HFF-Myc (cell line): ENCODE data around the gene PRKCA.

Source experiments
- DNase-seq: peaks from one replicate; pipeline ENCODE4 v3.0.0-alpha.2; 2011; ENCODE audit warnings: low read depth; ENCODE audit errors: extremely low read depth
- H3K4me3 ChIP-seq: replicated peaks from 2 replicates; pipeline ENCODE4 v1.5.1; 2011; ENCODE audit warnings: low read depth, mild to moderate bottlenecking, control low read depth, low read length
- TF ChIP-seq, protein P1 (sequence below): IDR thresholded peaks from 2 replicates; pipeline ENCODE4 v1.5.1; 2012; ENCODE audit warnings: mild to moderate bottlenecking, low read depth, low read length, control low read depth; ENCODE audit errors: missing control alignments

The PRKCA gene

GRCh38 chr17:66763056-66763455, 460.6 kb downstream of the PRKCA start:
- DNase-seq: no peak
- H3K4me3 ChIP-seq: no peak overlapping the region
- TF ChIP-seq, protein P1, sequence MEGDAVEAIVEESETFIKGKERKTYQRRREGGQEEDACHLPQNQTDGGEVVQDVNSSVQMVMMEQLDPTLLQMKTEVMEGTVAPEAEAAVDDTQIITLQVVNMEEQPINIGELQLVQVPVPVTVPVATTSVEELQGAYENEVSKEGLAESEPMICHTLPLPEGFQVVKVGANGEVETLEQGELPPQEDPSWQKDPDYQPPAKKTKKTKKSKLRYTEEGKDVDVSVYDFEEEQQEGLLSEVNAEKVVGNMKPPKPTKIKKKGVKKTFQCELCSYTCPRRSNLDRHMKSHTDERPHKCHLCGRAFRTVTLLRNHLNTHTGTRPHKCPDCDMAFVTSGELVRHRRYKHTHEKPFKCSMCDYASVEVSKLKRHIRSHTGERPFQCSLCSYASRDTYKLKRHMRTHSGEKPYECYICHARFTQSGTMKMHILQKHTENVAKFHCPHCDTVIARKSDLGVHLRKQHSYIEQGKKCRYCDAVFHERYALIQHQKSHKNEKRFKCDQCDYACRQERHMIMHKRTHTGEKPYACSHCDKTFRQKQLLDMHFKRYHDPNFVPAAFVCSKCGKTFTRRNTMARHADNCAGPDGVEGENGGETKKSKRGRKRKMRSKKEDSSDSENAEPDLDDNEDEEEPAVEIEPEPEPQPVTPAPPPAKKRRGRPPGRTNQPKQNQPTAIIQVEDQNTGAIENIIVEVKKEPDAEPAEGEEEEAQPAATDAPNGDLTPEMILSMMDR: no peak

GRCh38 chr17:66764506-66764905, 462.1 kb downstream of the PRKCA start:
- no peak for DNase-seq
- H3K4me3 ChIP-seq: no peak overlapping the region
- TF ChIP-seq, protein P1: no peak

GRCh38 chr17:66767154-66767933, 464.9 kb downstream of the PRKCA start:
- H3K4me3 ChIP-seq: no peak overlapping the region
- TF ChIP-seq, protein P1: no peak
- no peak for DNase-seq

GRCh38 chr17:66769911-66770310, 467.5 kb downstream of the PRKCA start:
- no peak for DNase-seq
- no peak overlapping the region for H3K4me3 ChIP-seq

DNA sequence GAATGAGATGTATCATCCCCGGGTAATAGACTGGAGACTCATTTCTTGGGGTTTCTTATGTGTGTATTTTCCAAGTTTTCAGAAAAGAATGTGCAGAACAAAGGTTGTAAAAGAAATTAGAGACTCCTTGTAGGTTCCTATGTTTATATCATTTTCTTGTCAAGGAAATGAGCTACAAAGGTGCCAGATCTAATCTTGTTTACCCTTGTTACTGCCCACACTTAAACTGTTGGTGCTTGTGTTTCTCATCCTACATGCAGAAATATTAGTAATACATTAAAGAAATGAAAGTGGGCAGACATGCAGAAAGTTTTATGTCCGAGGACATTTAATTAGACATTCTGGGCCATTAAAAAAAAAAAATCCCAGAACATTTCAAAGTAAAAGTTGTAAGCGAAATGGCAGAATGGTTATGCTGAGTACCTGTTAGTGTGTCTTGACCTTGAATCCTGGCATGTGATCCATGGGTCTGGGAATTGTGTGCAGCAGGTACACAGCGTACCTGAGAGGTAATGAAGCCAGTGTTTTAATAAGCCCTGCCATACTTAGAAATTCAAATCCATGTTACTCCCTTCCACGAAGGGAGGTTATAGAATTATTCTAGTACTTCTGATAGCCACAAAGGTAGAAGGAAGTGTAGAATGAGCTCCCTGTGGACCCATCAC, 469.9 kb downstream of the PRKCA start:
- TF ChIP-seq, protein P1: no peak
- DNase-seq: no peak
- H3K4me3 ChIP-seq: no peak overlapping the region

More at GRCh38 chr17:66769911-66770310, 467.5 kb downstream of the PRKCA start:
- TF ChIP-seq, protein P1: no peak

GRCh38 chr17:66775271-66775670, 472.9 kb downstream of the PRKCA start:
- no peak overlapping the region for H3K4me3 ChIP-seq
- DNase-seq: no peak
- TF ChIP-seq, protein P1: no peak
